A673 (cell line): ENCODE data around the gene MTHFD1L. TPM values are rescaled to one million over a fixed set of nuclear protein-coding genes. Genes with fewer than 3 reads are reported as not detected.
A peak's percentile ranks its signal among the peaks of the same experiment; 100 is the strongest.

Experiments
- BruUV-seq: library from RNA; stranded (reverse); fragments of 400-500 nt; replicated peaks from 2 replicates; lab custom pipeline; 2021; lab: Mats Ljungman, UMichigan
- CTCF ChIA-PET: fragments of 300-600 bp; sonication (Branson Sonifier 250); formaldehyde crosslinking; loops from one replicate; lab custom pipeline; 2022; ENCODE audit warnings: antibody characterized with exemption; lab: Charles Lee
- POLR2A ChIA-PET: fragments of 300-600 bp; sonication (Branson Sonifier 250); formaldehyde crosslinking; loops from one replicate; lab custom pipeline; 2022; ENCODE audit warnings: antibody characterized with exemption; ENCODE audit not compliant: low non-redundant PET; lab: Charles Lee
- DNase-seq: peaks from one replicate; pipeline ENCODE4 v3.0.0-alpha.2; 2015; ENCODE audit warnings: low spot score
- H3K27ac ChIP-seq: fragments of 200-600 bp; sonication (generic); 2 replicates; pipeline ENCODE4 v1.5.1; 2016; ENCODE audit warnings: mixed run types, low read depth, mild to moderate bottlenecking, mixed read lengths, antibody characterized with exemption, low read length; ENCODE audit not compliant: poor library complexity, severe bottlenecking
- H3K27me3 ChIP-seq: fragments of 200-600 bp; sonication (generic); replicated peaks from 2 replicates; pipeline ENCODE4 v1.6.1; 2017; ENCODE audit warnings: mixed run types, low read depth, mild to moderate bottlenecking, mixed read lengths, antibody characterized with exemption, low read length; ENCODE audit not compliant: insufficient read depth, poor library complexity
- H3K36me3 ChIP-seq: fragments of 200-600 bp; sonication (generic); 2 replicates; pipeline ENCODE4 v1.6.1; 2016; ENCODE audit warnings: mixed run types, mild to moderate bottlenecking, mixed read lengths, antibody characterized with exemption, low read length; ENCODE audit not compliant: insufficient read depth, poor library complexity, severe bottlenecking
- H3K4me1 ChIP-seq: fragments of 200-600 bp; sonication (generic); 2 replicates; pipeline ENCODE4 v1.6.1; 2017; ENCODE audit warnings: mixed run types, mild to moderate bottlenecking, mixed read lengths, antibody characterized with exemption, low read length; ENCODE audit not compliant: insufficient read depth, poor library complexity, severe bottlenecking
- H3K4me3 ChIP-seq: fragments of 200-600 bp; sonication (generic); 2 replicates; pipeline ENCODE4 v1.5.1; 2016; ENCODE audit warnings: low read depth, mixed run types, mild to moderate bottlenecking, mixed read lengths, low read length; ENCODE audit not compliant: poor library complexity, severe bottlenecking
- H3K9me3 ChIP-seq: fragments of 200-600 bp; sonication (generic); 2 replicates; pipeline ENCODE4 v1.6.1; 2016; ENCODE audit warnings: mixed run types, low read depth, mild to moderate bottlenecking, mixed read lengths, antibody characterized with exemption, low read length; ENCODE audit not compliant: poor library complexity, severe bottlenecking
- CTCF ChIP-seq: fragments of 300-800, 200-600 bp; sonication (generic); conservative IDR thresholded peaks from 2 replicates; pipeline ENCODE4 v1.5.1; 2017; ENCODE audit warnings: low read depth, mild to moderate bottlenecking, antibody characterized with exemption, low read length, moderate library complexity, mixed read lengths
- EZH2 ChIP-seq: fragments of 200-600 bp; sonication (generic); IDR thresholded peaks from 2 replicates; pipeline ENCODE4 v1.6.1; 2017; ENCODE audit warnings: borderline replicate concordance, low read depth, mild to moderate bottlenecking, mixed read lengths, antibody characterized with exemption, low read length; ENCODE audit not compliant: poor library complexity, severe bottlenecking
- intact Hi-C: fragments of 100-400 bp; cut with micrococcal nuclease; formaldehyde crosslinking; loops from one replicate; pipeline ENCODE4 v1.10.0; 2022; ENCODE audit not compliant: unreplicated experiment
- total RNA-seq: library from RNA; stranded (reverse); gene quantifications from 2 replicates; pipeline ENCODE4 v1.2.3, GENCODE V29; 2021

Gene MTHFD1L
- total RNA-seq, 1 experiment from 2014 or later = 78.7 TPM

- ChIA-PET POLR2A (no interaction called here), CTCF (no interaction called here)
- intact Hi-C loops = no loop called here
Observed at GRCh38 chr6:150996968-150997367, 131.5 kb downstream of the MTHFD1L start.

GRCh38 chr6:150999107-150999506, 133.6 kb downstream of the MTHFD1L start:
- POLR2A ChIA-PET = no interaction called here
- H3K4me1 ChIP-seq = peaks cover 52% of the 10 kb centered on the region
- H3K27ac ChIP-seq = peak overlapping the region; percentile 5
- TF ChIP-seq EZH2 (no peak), CTCF (no peak)
- DNase-seq = no peak
- CTCF ChIA-PET = no interaction called here
- intact Hi-C loops = no loop called here
- no TSS peak for BruUV-seq
- no peaks in the 10 kb centered on the region for H3K36me3 ChIP-seq
- no peaks in the 10 kb centered on the region for H3K9me3 ChIP-seq
- no peaks in the 10 kb centered on the region for H3K27me3 ChIP-seq
- H3K4me3 ChIP-seq = no peak overlapping the region

More at GRCh38 chr6:150996968-150997367, 131.5 kb downstream of the MTHFD1L start:
- BruUV-seq = no TSS peak
- peaks cover 31% of the 10 kb centered on the region for H3K4me1 ChIP-seq
- no peak overlapping the region for H3K4me3 ChIP-seq
- no peaks in the 10 kb centered on the region for H3K9me3 ChIP-seq
- no peak for TF ChIP-seq CTCF
- no peak for TF ChIP-seq EZH2
- H3K36me3 ChIP-seq = no peaks in the 10 kb centered on the region
- H3K27me3 ChIP-seq = no peaks in the 10 kb centered on the region
- no peak overlapping the region for H3K27ac ChIP-seq
- DNase-seq = no peak

DNA sequence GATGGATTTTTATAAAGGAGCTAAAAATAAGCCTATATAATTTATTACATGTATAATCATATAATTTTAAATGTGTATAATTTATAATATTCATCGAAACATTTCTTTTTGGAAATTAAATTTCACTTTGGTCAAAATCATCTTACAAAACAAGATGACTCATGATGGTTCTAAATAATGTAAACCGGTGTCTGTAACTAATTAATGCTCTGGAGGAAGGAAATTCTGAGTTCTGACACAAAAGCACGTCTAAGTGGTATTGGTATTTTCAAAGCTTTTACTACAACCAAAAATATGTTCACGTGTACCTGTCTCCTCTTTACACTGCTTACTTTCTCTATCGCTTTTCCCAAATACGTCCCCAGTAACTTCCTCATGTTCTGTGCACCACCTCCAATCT, 134.1 kb downstream of the MTHFD1L start:
- CTCF ChIA-PET = interaction anchor here (0.7 kb wide), 1 partner anchor 314 kb away, joined by 6 read pairs; no protein-coding TSS in a partner anchor

More for the DNA sequence above, 134.1 kb downstream of the MTHFD1L start:
- POLR2A ChIA-PET = no interaction called here
- TF ChIP-seq EZH2 = no peak
- TF ChIP-seq CTCF = no peak
- intact Hi-C loops = no loop called here
- peak; percentile 28 for DNase-seq
- no peaks in the 10 kb centered on the region for H3K9me3 ChIP-seq
- no peaks in the 10 kb centered on the region for H3K36me3 ChIP-seq
- H3K4me3 ChIP-seq = peak overlapping the region; percentile 5
- H3K27ac ChIP-seq = peak overlapping the region; percentile 57
- no TSS peak for BruUV-seq
- no peaks in the 10 kb centered on the region for H3K27me3 ChIP-seq
- peaks cover 57% of the 10 kb centered on the region for H3K4me1 ChIP-seq
